Muscle of leg (tissue), 11 donors: ENCODE results near the gene GLIPR1L1. TPM values are rescaled to one million over a fixed set of nuclear protein-coding genes. Genes with fewer than 3 reads are reported as not detected.

ENCODE experiments used
- DNase-seq: peaks from one replicate; pipeline ENCODE4 v3.0.0; 2013
- H3K27ac ChIP-seq: one replicate; pipeline ENCODE4 v1.5.1; 2013; ENCODE audit warnings: mild to moderate bottlenecking, low read length, control low read depth
- H3K27me3 ChIP-seq: one replicate; pipeline ENCODE4 v1.6.1; 2013; ENCODE audit warnings: low read length; ENCODE audit not compliant: control insufficient read depth, insufficient read depth
- H3K36me3 ChIP-seq: one replicate; pipeline ENCODE4 v1.6.1; 2013; ENCODE audit warnings: low read length; ENCODE audit not compliant: control insufficient read depth, insufficient read depth
- H3K4me1 ChIP-seq: one replicate; pipeline ENCODE4 v1.6.1; 2013; ENCODE audit warnings: low read length; ENCODE audit not compliant: control insufficient read depth, insufficient read depth
- H3K4me3 ChIP-seq: one replicate; pipeline ENCODE4 v1.5.1; 2013; ENCODE audit warnings: low read length, control low read depth
- H3K9me3 ChIP-seq: replicated peaks from 2 replicates; pipeline ENCODE4 v1.6.1; 2013; ENCODE audit warnings: low read depth, low read length; ENCODE audit not compliant: control insufficient read depth
- WGBS: methylation state at CpG from one replicate; pipeline ENCODE4 v1.1.5; 2013; ENCODE audit warnings: missing lambda C conversion rate; ENCODE audit not compliant: insufficient coverage; 5-methylcytosine and 5-hydroxymethylcytosine counted together
- polyA plus RNA-seq, 8 donors: library from polyadenylated mRNA; unstranded; fragments of 120-200 nt; gene quantifications; one replicate each; pipeline versions ENCODE4 v1.2.1 to v1.2.3, GENCODE V29; 2013; ENCODE audit warnings: inconsistent platforms in 1 of 8, low replicate concordance in 1 of 8; ENCODE audit not compliant: insufficient read length in 8 of 8, insufficient read depth in 1 of 8
- total RNA-seq: library from RNA; stranded (reverse); fragments of 120-200 nt; gene quantifications from one replicate; pipeline ENCODE4 v1.2.4, GENCODE V29; 2013

Gene GLIPR1L1
- total and polyA plus RNA-seq, 9 donors: 0.18 to 0.33 (median 0.29) TPM; not detected in 5

DNA sequence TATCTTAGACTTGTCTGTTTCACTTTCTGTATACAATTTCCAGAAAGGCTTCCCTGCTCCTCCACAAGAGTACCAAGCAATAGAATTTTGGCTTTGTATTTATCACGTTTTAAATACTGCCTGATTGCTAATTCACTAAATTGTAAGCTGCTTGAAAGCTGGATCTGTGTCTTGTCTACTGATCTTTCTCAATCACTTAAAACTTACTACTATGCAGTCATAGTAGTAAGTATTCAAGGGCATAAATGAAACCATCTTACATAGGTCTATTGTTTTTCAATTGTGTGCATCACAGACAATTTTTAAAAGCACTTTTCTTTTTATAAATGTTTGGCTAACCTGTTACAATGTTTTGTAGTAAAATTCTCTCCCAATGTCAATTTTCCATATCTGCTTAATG lies 55.2 kb downstream of the GLIPR1L1 start:
- H3K36me3 ChIP-seq: no peaks in the 10 kb centered on the region
- H3K27me3 ChIP-seq: no peaks in the 10 kb centered on the region
- no peaks in the 10 kb centered on the region for H3K4me1 ChIP-seq
- no peak overlapping the region for H3K27ac ChIP-seq
- H3K4me3 ChIP-seq: no peak overlapping the region
- WGBS: no CpG with 5 or more reads among the region's 1 CpG
- no peak for DNase-seq
- H3K9me3 ChIP-seq: no peaks in the 10 kb centered on the region

- no peaks in the 10 kb centered on the region for H3K36me3 ChIP-seq
- H3K9me3 ChIP-seq: no peaks in the 10 kb centered on the region
- H3K4me1 ChIP-seq: no peaks in the 10 kb centered on the region
- DNase-seq: no peak
- 27% methylated on average over 2 of the region's 6 CpGs for WGBS
- peak overlapping the region; percentile 66 for H3K4me3 ChIP-seq
- H3K27ac ChIP-seq: peak overlapping the region; percentile 23
- H3K27me3 ChIP-seq: no peaks in the 10 kb centered on the region
Observed at GRCh38 chr12:75390156-75390898, 55.9 kb downstream of the GLIPR1L1 start.

DNA sequence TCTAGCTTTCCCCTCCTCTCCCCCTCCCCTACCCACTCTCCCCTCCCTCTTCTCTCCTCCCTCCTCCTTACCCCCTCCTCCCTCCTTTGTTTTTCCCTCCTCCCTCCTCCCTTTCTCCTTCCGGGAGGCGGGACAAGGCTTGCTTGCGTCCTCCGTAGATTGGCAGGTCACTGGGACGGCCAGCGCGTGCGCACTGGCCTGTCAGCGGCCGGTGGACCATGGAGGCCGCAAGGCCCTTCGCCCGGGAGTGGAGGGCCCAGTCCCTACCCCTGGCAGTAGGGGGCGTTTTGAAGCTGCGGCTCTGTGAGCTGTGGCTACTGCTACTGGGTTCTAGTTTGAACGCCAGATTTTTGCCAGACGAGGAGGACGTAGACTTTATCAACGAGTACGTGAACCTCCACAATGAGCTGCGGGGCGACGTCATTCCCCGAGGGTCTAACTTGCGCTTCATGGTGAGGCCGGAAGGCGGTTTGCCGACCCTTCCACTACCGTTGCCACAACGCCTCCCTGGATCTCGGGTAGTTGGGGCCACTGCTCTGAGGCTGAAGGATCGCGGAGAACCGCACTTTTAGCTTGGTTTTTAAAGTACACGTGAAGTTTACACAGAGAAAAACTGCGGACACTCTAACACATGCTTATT lies 56.5 kb downstream of the GLIPR1L1 start, which contains the start of gene GLIPR1L2:
Gene GLIPR1L2, plus strand, starts transcription at position 191 of the 640 bp plus-strand sequence. Its CDS starts 28 bp downstream, at position 219.
- 2% methylated on average over 25 of the region's 36 CpGs for WGBS
- Histone ChIP-seq H3K9me3 (no peaks in the 10 kb centered on the region), H3K4me3 (peak within 1 kb of the TSS; percentile 66), H3K27me3 (no peaks in the 10 kb centered on the region), H3K36me3 (no peaks in the 10 kb centered on the region), H3K4me1 (no peaks in the 10 kb centered on the region), H3K27ac (peak within 1 kb of the TSS; percentile 87)
- DNase-seq: peak; percentile 99

- no peak for DNase-seq
- no peaks in the 10 kb centered on the region for H3K9me3 ChIP-seq
- H3K36me3 ChIP-seq: no peaks in the 10 kb centered on the region
- no peaks in the 10 kb centered on the region for H3K4me1 ChIP-seq
- H3K27me3 ChIP-seq: no peaks in the 10 kb centered on the region
- H3K27ac ChIP-seq: no peak overlapping the region
- H3K4me3 ChIP-seq: no peak overlapping the region
- WGBS: no CpG with 5 or more reads among the region's 1 CpG
Observed at GRCh38 chr12:75404231-75404630, 69.8 kb downstream of the GLIPR1L1 start.

- H3K4me3 ChIP-seq: no peak overlapping the region
- no peaks in the 10 kb centered on the region for H3K4me1 ChIP-seq
Observed at GRCh38 chr12:75407683-75408082, 73.2 kb downstream of the GLIPR1L1 start.

GRCh38 chr12:75409830-75410229 lies 75.4 kb downstream of the GLIPR1L1 start:
- Histone ChIP-seq H3K27ac (no peak overlapping the region), H3K4me3 (no peak overlapping the region), H3K4me1 (no peaks in the 10 kb centered on the region), H3K27me3 (no peaks in the 10 kb centered on the region), H3K9me3 (no peaks in the 10 kb centered on the region), H3K36me3 (no peaks in the 10 kb centered on the region)
- WGBS: no CpG with 5 or more reads among the region's 2 CpGs
- DNase-seq: no peak

More at GRCh38 chr12:75407683-75408082, 73.2 kb downstream of the GLIPR1L1 start:
- DNase-seq: no peak
- Histone ChIP-seq H3K27ac (no peak overlapping the region), H3K27me3 (no peaks in the 10 kb centered on the region), H3K36me3 (no peaks in the 10 kb centered on the region), H3K9me3 (no peaks in the 10 kb centered on the region)

DNA sequence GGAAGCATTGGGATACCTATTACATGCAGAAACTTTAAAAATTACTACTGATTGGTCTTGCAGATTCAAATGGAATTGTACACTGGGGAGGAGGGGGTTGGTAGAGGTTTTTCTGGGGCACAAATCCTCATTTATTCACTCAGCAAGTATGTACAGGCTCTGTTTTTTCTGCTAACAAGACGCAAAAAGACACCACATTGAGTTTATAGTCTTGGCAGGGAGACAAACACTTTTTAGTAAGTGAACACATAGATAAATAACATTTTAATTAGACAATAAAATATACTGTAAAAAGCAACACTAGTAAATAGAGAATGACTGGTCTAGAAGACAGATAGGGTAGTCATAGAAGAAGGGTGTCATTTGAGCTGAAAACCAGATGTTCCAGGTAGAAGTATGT lies 80.2 kb downstream of the GLIPR1L1 start:
- H3K27ac ChIP-seq: no peak overlapping the region
- no peaks in the 10 kb centered on the region for H3K4me1 ChIP-seq
- H3K4me3 ChIP-seq: no peak overlapping the region
- no peaks in the 10 kb centered on the region for H3K36me3 ChIP-seq
- H3K27me3 ChIP-seq: no peaks in the 10 kb centered on the region
- H3K9me3 ChIP-seq: no peaks in the 10 kb centered on the region
- no CpG with 5 or more reads among the region's 1 CpG for WGBS
- peak; percentile 46 for DNase-seq

- DNase-seq: peak; percentile 85
- Histone ChIP-seq H3K27me3 (no peaks in the 10 kb centered on the region), H3K4me3 (no peak overlapping the region), H3K27ac (peak overlapping the region; percentile 42), H3K9me3 (no peaks in the 10 kb centered on the region), H3K36me3 (no peaks in the 10 kb centered on the region), H3K4me1 (no peaks in the 10 kb centered on the region)
- 40% methylated on average over 2 of the region's 2 CpGs for WGBS
Observed at GRCh38 chr12:75419841-75420240, 85.4 kb downstream of the GLIPR1L1 start.

Other genes starting within 250 kb of the GLIPR1L1 start
- 0.22 TPM for gene KCNC2, start 124.8 kb upstream of the GLIPR1L1 start, total RNA-seq
- under 1 TPM; 0.21 to 0.91 (median 0.38) TPM for gene KCNC2, start 124.8 kb upstream of the GLIPR1L1 start, polyA plus RNA-seq
- 4.0 TPM for gene CAPS2, start 4.3 kb upstream of the GLIPR1L1 start, total RNA-seq
- 1 to 10 TPM; 1.3 to 2.9 (median 1.9) TPM for gene CAPS2, start 4.3 kb upstream of the GLIPR1L1 start, polyA plus RNA-seq
- 1.5 TPM for gene GLIPR1L2, start 56.4 kb downstream of the GLIPR1L1 start, total RNA-seq
- 1 to 10 TPM in 6 of 8 donors, under 1 TPM in 2; 0.54 to 1.9 (median 1.6) TPM for gene GLIPR1L2, start 56.4 kb downstream of the GLIPR1L1 start, polyA plus RNA-seq
- 11.3 TPM for gene GLIPR1, start 146.1 kb downstream of the GLIPR1L1 start, total RNA-seq
- 10 to 100 TPM in 4 of 8 donors, 1 to 10 TPM in 4; 8.0 to 21.2 (median 9.9) TPM for gene GLIPR1, start 146.1 kb downstream of the GLIPR1L1 start, polyA plus RNA-seq
- 66.9 TPM for gene KRR1, start 176.9 kb downstream of the GLIPR1L1 start, total RNA-seq
- 10 to 100 TPM; 36.0 to 60.2 (median 49.7) TPM for gene KRR1, start 176.9 kb downstream of the GLIPR1L1 start, polyA plus RNA-seq